GM21390 (cell line): ENCODE measurements around the gene HCFC1R1.

Source experiments
- ATAC-seq: cut with Tn5 transposase; IDR thresholded peaks from one replicate; pipeline ENCODE4 v1.9.1; 2021; ENCODE audit not compliant: unreplicated experiment

Gene HCFC1R1

DNA sequence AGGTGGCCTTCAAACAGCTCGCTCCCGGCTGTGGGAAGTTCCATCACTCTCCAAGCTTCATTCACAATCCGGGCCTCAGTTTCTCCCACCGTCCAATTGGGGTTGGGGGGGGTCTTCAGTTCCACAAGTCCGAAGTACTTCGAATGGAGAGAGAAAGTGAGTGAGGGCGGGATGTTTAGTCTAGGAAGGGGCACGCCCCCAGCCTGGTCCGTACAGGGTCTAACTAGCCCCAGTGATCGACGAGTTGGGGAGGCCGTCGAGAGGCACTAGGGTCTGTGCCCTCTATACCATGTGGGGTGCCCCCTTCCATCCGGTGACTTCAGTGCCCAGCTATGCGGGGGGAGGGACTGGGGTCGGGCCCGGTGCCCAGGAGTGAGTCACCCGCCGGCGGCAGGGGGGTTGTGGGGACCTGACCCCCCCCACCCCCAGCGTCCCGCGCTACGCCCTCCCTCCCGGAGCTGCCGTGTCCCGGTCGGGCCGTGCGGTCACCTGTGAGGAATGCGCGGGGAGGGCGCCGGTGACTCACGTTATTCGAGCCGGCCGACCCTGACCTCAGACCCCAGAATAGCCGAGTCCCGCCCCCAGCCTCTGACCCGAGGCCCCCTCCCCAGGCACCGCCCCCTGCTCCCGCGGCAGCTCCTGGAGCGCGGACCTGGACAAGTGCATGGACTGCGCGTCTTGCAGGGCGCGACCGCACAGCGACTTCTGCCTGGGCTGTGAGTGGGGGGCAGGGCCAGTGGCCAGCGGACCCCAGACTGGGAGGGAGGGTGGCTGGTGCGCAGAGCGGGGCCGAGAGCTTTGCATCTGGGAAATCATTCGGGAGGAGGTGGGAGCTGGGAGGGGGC is 2.9 kb downstream of the HCFC1R1 start:
- ATAC-seq = no peak

DNA sequence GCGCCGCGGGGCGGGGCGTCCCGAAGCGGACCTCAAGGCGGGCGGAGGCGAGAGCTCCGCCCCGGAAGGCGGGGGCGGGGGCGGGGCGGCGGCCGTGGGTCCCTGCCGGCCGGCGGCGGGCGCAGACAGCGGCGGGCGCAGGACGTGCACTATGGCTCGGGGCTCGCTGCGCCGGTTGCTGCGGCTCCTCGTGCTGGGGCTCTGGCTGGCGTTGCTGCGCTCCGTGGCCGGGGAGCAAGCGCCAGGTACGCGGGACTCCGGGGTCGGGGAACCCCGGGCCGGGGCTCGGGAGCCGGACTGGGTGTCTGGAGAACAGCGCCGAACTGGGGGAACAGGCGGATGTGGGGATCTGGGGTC is 3.5 kb downstream of the HCFC1R1 start, which contains the start of gene TNFRSF12A:
Gene TNFRSF12A, plus strand, starts transcription at position 122 of the 357 bp plus-strand sequence. Its CDS starts 30 bp downstream, at position 152.
- no peak for ATAC-seq

DNA sequence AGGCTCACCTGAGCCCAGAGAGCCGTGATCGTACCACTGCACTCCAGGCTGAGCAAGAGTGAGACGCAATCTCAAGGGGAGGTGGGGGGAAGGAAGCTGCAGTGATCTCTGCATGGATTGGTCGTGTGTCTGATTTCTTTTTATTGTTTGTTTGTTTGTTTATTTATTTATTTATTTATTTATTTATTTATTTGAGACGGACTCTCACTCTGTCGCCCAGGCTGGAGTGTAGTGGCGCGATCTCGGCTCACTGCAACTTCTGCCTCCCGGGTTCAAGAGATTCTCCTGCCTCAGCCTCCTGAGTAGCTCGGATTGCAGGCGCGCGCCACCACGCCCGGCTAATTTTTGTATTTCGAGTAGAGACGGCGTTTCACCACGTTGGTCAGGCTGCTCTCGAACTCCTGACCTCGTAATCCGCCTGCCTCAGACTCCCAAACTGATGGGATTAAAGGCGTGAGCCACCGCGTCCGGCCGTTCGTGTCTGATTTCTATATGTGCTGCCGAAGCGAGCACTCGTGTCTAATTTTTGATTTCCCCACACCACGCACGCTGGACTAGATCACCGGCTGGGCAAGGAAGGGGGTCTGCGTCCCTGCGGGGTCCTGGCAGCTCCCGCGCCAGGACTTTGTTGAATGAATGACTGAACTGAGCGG is 4.0 kb downstream of the HCFC1R1 start:
- no peak for ATAC-seq

DNA sequence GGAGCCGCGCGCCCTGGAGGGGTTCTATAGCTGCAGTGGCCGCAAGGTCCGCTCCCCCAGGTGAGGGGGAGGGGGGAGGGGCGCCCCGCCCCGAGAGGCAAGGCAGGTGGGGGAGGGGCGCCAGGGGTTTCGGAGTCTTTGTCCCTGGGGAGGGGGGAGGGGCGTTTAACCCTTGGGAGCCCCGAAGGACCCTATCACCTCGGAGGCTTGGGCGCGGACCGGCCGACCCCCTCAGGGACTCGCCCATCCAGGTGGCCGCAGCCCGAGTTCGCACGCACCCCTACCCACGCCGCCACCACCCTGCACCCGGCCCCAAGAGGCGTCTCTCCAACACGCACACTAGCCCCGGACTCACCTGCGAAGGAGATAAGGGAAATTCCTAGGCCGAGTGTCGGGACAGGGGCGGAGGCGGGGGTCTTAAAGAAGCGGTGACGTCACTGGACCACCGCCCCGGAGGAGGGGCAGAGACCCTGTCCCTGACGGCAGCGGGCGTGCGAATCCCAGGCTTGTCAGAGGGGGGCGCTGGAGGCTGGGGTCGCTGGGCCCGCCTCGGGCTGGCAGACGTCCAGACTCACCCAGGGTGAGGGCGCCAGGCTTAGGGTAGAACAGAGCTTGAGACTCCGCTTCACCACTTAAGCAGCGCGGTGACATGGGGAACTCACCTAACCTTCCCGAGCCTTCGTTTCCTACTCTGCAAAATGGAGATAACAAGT is 5.8 kb downstream of the HCFC1R1 start, which contains the start of gene CLDN6:
Gene CLDN6, minus strand, starts transcription at position 390 of the 713 bp plus-strand sequence. CDS start 2,162 bp downstream, outside the sequence.
- ATAC-seq = no peak

DNA sequence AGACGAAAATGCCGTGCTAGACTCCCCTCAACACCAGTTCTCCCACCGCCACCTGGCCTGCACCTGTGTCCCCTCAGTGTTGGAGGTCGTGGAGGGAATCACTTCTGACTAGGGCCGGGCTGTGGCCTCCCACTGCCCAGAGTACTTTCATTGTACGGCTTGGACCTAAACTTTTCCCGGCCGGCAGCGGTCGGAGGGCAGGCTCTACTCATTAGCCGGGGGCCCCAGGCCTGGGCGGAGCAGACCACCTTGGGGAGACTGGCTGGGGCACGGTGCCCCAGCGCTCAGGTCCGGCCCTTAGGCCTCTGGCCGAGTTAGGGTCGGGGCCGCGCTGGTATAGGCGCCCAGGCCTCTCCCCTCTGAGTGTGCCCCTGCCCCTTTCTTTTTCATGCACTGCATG is 6.4 kb downstream of the HCFC1R1 start:
- ATAC-seq = no peak

DNA sequence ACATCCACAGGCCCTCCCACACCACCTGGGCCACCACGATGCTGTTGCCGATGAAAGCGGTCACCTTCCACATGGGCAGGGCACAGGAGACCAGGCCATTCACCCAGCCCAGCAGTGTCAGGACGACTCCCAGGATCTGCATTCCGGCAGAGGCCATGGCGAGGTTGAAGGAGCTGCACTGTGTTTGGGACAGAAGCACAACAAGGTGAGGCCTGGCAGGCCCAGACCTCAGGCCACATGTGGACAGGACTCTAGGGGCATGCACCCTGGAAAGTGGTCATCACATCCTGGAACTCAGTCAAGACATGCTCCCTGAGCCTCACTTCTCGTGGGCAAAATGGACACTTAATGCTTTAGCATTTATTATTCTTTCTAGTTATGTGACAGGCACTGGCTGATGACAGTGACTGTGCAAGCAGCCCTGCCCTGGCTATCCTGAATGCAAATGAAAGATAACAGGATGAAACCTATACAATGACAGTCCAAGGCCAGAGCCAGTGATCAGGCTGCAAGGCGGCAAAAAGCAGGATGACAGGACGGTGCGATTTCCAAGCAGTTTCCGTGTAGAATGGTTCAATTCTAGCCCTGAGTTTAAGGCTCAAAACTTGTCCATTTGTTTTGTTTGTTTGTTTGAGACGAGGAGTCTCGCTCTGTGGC is 7.7 kb downstream of the HCFC1R1 start:
- no peak for ATAC-seq

DNA sequence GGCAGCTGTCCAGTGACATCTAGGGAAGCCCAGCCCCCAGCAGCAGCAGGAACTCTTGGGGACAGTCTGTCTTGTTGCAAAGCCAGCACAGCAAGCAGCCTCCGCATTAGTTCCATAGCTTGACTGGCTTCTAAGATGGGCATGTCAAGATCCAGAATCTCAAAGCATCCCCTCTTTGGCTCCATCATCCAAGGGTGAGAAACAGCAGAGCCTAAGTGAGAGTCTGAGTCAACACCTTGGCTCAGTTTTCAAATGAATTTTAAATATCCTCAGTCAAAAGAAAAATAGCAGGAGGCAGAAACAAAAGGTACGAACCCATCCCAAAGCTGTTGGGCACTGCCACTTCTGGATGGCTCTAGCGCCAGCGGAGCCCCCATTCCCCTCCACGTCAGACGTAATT is 8.8 kb downstream of the HCFC1R1 start:
- no peak for ATAC-seq

DNA sequence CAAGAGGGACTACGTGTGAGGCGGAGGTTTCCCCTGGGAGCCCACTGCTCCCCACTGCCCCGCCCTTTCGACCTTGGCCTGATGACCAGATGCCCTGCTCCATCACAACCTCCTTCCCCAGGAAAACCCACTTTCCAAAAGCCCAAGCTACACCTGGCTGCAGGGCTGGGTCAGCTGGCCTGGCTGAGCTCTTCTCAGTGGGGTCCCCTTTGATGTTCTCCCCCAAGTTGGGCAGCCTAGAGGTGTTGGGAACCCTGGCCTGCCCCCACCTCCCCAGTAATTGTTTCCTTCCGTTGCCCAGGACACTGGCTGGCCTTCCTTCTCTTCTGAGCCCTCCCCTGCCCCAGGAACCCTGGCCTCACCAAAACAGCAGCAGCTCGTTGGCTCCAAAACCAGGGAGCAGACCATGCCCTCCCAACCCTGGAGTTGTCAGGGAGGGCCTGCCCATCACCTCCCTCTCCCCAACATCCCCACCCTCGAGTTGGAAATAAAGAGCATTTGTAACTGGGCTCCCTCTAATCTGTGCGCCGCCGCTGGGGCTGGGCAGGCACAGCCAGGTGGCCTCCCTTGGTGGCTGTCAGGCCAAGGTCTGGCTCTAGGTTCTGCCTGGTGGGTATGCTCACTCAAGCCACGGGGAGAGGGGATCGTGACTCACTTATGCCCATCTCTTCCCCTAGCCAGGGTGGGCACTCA is 9.6 kb downstream of the HCFC1R1 start:
- ATAC-seq = no peak

DNA sequence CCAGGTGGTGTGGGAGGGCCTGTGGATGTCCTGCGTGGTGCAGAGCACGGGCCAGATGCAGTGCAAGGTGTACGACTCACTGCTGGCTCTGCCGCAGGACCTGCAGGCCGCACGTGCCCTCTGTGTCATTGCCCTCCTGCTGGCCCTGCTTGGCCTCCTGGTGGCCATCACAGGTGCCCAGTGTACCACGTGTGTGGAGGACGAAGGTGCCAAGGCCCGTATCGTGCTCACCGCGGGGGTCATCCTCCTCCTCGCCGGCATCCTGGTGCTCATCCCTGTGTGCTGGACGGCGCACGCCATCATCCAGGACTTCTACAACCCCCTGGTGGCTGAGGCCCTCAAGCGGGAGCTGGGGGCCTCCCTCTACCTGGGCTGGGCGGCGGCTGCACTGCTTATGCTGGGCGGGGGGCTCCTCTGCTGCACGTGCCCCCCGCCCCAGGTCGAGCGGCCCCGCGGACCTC is 10.2 kb downstream of the HCFC1R1 start:
- no peak for ATAC-seq

DNA sequence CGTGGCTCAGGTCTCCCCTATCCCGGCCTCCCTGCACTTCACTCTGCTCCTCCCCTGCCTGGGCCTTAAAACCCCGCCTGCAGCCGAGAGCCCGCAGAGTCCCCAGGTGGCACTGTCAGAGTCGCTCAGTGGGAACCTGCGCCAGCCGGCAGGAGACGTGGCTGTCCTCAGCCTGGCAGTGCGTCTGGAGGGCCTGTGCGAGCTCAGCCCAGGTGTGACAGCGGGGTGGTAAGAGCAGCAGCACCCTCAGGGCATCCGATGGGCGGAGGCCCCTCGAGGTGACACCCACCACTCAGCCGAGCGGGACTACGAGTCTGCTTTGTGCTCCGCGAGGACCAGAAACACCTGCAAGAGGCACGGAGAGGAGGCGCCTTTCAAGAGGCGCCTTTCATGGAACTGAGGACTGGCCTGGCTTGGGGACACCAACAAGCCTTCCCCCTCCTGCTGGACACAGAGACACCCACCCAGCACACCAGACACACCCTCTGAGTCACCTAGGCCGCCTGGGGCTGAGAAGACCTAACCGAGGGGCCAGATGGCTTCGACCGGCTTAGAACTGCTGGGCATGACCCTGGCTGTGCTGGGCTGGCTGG is 10.8 kb downstream of the HCFC1R1 start, which contains the start of gene CLDN9:
Gene CLDN9, plus strand, starts transcription at position 96 of the 593 bp plus-strand sequence. Its CDS starts 440 bp downstream, at position 536.
- ATAC-seq = no peak

DNA sequence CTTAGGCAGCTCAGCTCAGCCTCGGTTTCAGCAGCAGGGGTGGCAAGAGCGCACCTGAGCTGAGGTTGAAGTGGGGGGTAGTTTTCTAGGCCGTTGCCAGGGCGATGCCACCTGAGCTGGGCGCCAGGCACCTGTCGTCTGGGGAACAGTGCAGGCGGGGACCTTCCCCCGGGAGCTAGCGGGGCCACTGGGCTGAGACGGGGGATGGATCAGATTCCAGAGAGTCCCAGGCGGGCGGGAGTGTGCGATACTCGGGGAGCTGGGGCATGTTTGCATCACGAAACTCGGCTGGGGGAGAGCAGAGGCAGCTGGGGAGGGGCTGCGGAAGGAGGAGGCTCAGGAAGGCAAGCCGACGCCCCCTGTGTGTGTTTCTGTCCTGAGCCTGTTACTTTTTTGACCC is 11.5 kb downstream of the HCFC1R1 start:
- no peak for ATAC-seq

DNA sequence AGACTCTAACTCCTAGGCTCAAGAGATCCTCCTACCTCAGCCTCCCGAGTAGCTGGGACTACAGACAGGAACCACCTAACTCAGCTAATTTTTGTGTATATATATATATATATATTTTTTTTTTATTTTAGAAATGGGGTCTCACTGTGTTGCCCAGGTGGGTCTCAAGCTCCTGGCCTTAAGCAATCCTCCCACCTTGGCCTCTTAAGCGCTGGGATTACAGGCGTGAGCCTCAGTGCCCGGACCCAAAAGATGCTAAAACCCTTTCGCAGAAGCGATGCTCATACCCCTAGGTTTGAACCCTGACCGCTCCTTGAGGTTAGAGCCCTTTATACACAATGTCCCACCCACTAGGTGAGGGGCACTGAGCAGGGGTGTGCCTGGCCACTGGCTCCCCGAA is 13.2 kb downstream of the HCFC1R1 start:
- no peak for ATAC-seq

DNA sequence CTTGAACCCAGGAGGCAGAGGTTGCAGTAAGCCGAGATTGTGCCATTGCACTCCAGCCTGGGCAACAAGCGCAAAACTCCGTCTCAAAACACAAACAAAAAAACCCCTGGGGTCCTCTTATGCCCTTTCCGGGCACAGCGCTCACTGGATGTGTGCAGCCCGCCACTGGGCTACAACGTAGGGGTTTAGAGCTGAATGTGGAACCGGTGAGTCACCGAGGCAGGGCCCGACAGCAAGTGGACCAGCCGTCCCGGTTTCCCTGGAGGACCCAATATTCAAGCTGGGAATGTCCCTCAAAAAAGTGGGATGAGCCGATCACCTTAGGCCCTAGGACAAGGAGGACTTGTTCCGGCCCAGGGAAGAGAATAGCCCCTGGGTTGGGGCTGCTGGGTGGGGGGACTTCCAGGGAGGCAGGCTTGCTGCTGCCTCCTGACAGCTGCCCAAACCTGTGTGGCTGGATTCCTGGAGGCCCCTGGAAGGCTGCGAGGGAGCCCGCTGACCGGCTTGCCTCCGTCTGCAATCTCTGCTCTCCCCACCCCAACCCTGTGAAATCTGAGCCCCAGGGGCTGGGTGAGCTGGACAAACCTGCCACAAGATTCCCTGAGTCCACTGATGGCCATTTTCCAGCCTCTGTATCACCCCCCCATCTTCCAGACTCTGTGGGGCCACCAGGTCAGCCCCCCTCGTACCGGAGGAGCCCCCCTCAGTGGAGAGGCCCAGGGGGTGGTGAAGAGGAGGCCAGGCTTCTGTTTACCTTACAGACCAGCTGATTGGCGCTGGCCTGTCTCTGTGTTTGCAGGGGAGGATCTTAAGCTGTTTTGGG is 14.0 kb downstream of the HCFC1R1 start:
- no peak for ATAC-seq

DNA sequence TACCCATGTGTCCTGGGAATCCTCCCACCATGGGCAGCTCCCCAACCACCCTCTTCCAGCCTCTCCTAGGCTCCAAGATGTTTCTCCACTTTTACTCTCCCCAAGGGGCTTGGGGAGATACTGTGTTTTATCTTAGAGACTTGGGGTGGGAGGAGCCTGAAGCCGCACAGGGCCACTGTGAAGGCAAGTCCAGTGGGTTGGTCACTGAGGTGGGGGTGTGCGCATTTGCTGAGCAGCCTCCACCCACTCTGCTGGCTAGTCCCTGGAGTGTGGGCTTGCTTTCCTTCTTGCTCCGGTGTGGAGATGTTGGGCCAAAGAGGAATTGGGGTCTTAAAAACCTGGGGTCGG is 15.1 kb downstream of the HCFC1R1 start:
- no peak for ATAC-seq

DNA sequence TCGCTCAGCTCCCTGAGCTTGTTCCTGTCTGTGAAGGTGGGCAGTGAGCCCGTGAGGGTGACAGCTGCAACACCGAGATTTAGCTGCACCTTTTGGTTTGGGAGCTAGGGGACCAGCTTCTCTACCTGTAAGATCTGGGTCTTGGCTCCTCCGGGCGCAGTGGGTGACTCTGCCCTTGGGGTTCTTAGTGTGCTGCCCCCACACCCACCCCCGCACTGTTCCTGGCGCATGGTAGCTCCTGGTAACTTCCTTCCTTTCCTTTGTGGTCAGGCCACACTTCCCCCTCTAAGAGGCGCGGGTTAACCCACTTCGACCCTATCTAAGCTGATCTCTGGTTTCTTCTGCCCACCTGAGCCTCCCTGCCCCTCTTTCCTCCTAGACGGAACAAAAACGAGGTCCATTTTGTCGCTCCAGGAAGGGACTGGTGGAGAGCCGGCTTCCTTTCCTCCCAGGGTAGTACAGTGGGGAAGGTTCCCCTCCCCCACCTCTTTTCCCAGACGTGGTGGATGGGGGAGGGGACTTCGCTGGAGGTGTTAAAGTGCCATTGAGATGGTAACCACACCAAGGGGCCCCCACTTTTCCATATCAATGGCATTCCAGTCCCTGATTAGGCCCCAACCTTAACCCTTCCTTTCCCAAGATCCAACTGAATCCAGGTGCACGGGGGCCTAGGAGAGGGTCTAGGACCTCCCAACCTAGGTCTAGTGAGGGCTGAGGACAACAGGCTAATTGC is 15.6 kb downstream of the HCFC1R1 start:
- ATAC-seq = no peak

DNA sequence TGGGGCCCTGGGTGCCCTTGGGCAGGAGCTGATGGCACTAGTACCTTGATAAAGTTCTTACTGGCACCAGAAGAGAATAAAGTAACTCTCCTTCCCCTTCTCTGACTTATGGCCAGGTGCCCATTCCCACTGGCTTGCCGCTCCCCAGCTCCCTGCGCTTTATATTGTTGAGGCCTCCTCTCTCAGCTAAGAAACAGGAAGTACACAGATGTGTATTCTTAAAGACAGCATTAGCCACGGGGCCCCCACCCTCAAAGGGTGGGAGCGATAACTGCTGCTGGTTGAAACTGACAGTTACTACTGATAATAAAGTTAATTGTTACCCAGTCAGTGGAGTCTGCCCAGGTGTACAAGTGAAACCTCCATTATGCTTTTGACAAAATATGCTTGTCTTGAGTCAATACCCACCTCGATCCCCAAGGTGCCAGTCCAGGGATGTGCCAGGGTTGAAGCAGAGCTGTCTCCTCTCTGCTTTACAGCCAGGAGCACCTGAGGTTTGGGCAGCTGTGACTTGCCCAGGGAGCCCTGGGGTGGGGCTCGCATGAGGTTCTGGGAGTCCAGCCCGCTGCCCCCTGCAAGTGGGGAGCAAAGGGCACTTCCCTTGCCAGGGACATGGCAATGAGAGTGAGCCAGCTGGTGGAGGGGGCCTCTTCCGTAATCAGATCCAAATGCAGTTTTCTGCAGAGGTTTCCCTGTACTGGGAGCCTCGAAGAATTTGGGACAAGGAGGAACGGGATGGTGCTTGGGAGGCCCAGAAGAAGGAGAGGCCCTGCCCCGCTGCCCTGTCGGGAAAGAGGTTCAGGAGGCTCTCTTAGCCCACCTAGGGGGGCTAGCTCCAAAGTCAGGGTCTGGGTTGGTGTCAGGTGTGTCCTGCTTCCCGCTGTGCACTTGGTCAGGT is 16.4 kb downstream of the HCFC1R1 start:
- ATAC-seq = no peak

DNA sequence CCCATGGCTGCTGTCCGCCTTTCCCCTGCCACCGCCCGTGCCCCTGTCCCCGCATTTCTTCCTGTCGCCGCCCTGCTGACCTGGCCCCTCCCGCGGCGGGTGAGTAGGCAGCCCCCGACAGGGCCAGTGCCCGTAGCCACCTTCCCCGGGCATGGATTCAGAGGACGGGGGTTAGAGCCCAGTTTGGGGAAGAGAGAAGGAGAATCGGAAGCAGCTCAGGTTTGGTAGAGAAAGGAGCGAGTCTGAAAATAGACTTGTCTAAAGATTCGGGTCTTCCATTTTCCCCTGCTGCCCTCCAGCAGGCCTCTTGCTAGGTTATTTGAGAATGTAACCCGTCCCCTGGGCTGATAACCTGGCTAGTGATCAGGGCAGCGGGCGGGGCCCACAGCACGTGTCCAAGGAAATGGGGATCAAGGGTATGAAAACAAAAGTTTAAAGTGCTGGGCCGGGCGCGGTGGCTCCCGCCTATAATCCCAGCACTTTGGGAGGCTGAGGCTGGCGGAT is 18.9 kb downstream of the HCFC1R1 start:
- ATAC-seq = no peak
